BE2C (cell line): ENCODE data around the gene PSD2.

ENCODE experiments used
- DNase-seq: peaks from one replicate; pipeline ENCODE4 v3.0.0-alpha.2; 2020
- H3K27me3 ChIP-seq: fragments of 250-450 bp; sonication (Bioruptor Pico); 2 replicates; pipeline ENCODE4 v1.5.1; 2020; ENCODE audit warnings: mild to moderate bottlenecking
- H3K36me3 ChIP-seq: fragments of 250-450 bp; sonication (Bioruptor Pico); 2 replicates; pipeline ENCODE4 v1.5.1; 2020; ENCODE audit warnings: mild to moderate bottlenecking
- H3K4me1 ChIP-seq: fragments of 250-450 bp; sonication (Bioruptor Pico); 2 replicates; pipeline ENCODE4 v1.5.1; 2020
- H3K4me3 ChIP-seq: 2 replicates; pipeline ENCODE4 v1.5.1; 2011; ENCODE audit warnings: low read depth, low read length
- H3K9me3 ChIP-seq: fragments of 250-450 bp; sonication (Bioruptor Pico); 2 replicates; pipeline ENCODE4 v1.5.1; 2020
- TF ChIP-seq, protein P1 (sequence below): IDR thresholded peaks from 2 replicates; pipeline ENCODE4 v1.5.1; 2012; ENCODE audit warnings: mild to moderate bottlenecking, low read depth, low read length

PSD2 gene

DNA sequence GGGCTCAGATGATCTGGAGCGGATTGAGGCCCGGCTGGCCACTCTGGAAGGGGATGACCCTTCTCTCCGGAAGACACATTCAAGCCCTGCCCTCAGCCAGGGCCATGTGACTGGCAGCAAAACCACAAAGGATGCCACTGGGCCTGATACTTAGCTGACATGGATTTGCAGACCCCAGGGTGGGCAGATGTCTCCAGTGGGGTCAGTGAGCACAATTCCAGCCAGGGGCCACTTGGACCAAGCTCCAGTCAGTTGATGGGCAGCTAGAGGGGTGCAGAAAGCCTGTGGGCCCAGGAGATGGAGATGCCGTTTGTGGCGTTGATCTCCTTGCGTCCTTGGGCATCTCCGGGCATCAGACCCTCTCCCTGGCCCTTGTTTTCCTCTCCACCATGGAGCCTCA is 46.7 kb downstream of the PSD2 start:
- Histone ChIP-seq H3K4me1 (no peaks in the 10 kb centered on the region), H3K27me3 (no peaks in the 10 kb centered on the region), H3K9me3 (no peaks in the 10 kb centered on the region), H3K36me3 (no peaks in the 10 kb centered on the region), H3K4me3 (no peak overlapping the region)
- TF ChIP-seq, protein P1, sequence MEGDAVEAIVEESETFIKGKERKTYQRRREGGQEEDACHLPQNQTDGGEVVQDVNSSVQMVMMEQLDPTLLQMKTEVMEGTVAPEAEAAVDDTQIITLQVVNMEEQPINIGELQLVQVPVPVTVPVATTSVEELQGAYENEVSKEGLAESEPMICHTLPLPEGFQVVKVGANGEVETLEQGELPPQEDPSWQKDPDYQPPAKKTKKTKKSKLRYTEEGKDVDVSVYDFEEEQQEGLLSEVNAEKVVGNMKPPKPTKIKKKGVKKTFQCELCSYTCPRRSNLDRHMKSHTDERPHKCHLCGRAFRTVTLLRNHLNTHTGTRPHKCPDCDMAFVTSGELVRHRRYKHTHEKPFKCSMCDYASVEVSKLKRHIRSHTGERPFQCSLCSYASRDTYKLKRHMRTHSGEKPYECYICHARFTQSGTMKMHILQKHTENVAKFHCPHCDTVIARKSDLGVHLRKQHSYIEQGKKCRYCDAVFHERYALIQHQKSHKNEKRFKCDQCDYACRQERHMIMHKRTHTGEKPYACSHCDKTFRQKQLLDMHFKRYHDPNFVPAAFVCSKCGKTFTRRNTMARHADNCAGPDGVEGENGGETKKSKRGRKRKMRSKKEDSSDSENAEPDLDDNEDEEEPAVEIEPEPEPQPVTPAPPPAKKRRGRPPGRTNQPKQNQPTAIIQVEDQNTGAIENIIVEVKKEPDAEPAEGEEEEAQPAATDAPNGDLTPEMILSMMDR = no peak
- DNase-seq = no peak

DNA sequence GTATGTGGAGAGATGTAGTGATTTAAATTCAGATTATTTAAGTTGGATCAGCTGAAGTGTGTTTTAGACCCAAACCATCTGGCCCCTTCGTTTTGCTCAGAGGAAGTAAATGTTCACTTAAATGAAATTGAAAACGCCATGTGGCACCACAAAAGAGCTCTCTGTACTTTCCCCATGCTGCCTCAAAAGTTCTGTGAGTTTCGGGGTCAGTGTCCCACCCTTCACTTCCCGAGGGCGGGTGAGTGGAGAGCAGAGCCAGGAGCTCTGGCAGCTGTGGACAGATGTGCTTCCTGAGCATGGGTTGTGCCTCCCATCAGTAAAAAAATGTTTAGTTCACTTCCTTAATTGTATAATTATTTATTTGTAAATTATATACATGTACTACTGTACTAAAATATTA is 48.4 kb downstream of the PSD2 start:
- TF ChIP-seq, protein P1 = no peak

DNA sequence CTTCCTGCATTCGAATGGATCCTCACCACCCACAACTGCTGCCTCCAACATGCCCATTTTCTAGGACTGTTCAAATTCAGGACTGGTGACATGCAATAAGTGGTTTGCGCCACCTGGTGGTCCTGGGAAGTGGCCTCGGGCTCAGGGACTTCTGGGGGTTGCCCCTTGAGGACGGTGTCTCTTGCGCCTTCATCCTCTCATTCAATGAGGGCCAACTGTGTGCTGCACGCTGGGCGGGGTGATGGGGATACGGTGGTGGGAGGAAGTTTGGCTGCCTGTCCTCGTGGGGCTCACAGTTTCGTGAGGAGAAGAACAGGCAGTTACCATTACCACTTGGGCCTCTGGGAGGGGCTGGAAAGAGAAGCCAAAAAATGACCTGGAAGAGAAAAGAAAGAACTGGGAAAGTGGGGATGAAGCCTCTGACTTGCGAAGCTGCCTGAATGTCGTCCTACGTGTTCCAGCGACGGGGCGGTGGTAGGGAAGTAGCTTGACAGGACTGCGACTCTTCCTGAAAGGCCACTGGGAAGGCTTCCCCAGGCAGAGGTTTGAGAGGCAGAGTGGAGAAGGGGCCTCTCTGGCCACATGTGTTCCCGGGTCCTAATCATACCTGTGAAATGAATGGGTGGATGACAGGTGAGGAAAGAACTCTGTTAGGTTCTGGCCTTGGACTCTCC is 49.0 kb downstream of the PSD2 start:
- H3K9me3 ChIP-seq = no peaks in the 10 kb centered on the region
- H3K27me3 ChIP-seq = no peaks in the 10 kb centered on the region
- no peak overlapping the region for H3K4me3 ChIP-seq
- H3K4me1 ChIP-seq = no peaks in the 10 kb centered on the region
- TF ChIP-seq, protein P1 = peak; percentile 97
- no peaks in the 10 kb centered on the region for H3K36me3 ChIP-seq
- peak; percentile 90 for DNase-seq

More for the DNA sequence above, 48.4 kb downstream of the PSD2 start:
- Histone ChIP-seq H3K36me3 (no peaks in the 10 kb centered on the region), H3K27me3 (no peaks in the 10 kb centered on the region), H3K4me1 (no peaks in the 10 kb centered on the region), H3K4me3 (no peak overlapping the region), H3K9me3 (no peaks in the 10 kb centered on the region)
- DNase-seq = no peak

DNA sequence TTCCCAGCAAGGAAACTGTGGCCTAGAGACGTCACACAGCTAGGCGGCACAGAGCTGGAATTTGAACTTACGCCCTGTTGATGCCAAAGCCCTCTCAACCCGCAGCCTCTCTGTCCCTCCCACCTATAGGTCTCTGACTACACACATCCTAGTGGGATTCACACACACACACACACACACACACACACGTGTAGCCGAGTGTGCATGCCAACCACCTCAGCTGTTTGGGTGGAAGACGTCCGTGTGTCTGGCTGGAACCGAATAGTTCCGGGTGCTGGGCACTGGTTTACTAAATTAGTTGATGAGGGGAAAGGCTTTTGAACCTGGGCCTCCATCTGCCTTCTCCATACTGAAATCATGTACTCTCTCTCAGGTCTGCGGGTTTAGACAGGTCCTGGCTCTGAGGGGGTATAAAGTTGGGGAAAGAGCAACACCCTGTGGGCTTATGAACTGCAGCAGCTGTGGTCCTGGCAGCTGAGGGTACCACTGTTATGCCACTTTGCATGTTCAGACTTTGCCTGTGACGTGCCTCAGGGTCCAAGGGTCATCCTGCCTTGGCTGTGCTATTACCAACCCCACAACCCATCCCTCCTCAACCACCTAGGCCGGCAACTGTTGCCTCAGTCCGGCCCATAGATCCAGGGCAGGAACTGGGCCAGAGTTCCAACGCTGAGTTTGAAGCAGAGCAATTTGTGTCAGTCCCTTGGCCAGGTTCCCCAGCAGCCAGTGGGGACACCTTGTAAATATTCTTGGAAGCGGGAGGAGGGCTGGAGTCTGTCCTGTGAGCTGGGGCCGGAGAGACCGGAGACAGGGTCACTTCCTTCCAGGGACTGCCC is 50.5 kb downstream of the PSD2 start:
- Histone ChIP-seq H3K27me3 (no peaks in the 10 kb centered on the region), H3K36me3 (peaks cover under 1% of the 10 kb centered on the region; the same call in 1 of the 2 replicates), H3K4me1 (no peaks in the 10 kb centered on the region), H3K4me3 (no peak overlapping the region), H3K9me3 (no peaks in the 10 kb centered on the region)
- TF ChIP-seq, protein P1 = no peak
- no peak for DNase-seq

DNA sequence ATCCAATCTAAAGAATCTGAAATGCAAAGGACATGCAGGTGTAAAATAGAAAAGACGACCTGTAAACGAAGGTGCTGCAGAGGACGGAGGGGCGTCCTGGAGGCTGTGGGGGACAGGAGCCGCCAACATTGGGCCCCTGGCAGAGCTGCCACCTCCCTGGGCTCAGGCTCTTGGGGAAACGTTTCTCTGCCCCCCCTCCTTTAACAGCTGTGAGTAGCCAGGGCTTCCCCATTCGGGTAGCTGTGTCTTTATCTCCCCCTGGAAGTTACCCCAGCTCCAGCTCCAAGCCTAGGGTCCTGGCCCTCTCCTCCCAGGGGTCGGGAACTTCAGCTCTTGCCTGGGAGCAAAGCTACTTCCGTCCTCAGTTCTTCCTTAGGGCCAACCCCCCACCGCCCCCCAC is 51.5 kb downstream of the PSD2 start:
- H3K27me3 ChIP-seq = no peaks in the 10 kb centered on the region
- peaks cover 11% of the 10 kb centered on the region for H3K36me3 ChIP-seq
- no peaks in the 10 kb centered on the region for H3K4me1 ChIP-seq
- no peak overlapping the region for H3K4me3 ChIP-seq
- no peak for DNase-seq
- H3K9me3 ChIP-seq = no peaks in the 10 kb centered on the region
- TF ChIP-seq, protein P1 = no peak
